Memory B cell (primary cell): ENCODE data around the gene PCK2.

Experiments used
- ATAC-seq: fragments of 150-1000 bp; cut with Tn5 transposase; 2 replicates; pipeline ENCODE4 v1.10.0; 2021; ENCODE audit warnings: low read depth, mild to moderate bottlenecking, moderate library complexity
- DNase-seq, 2 donors: peaks; one replicate each; pipeline ENCODE4 v3.0.0; 2022; ENCODE audit warnings: low spot score in 2 of 2
- H3K27ac Mint-ChIP-seq: one replicate; pipeline ENCODE4 v1.8.0; 2022; ENCODE audit warnings: mild to moderate bottlenecking, moderate library complexity, mixed read lengths
- H3K27me3 Mint-ChIP-seq: one replicate; pipeline ENCODE4 v1.8.0; 2022; ENCODE audit warnings: mixed read lengths
- H3K36me3 Mint-ChIP-seq: one replicate; pipeline ENCODE4 v1.8.0; 2022; ENCODE audit warnings: mild to moderate bottlenecking, mixed read lengths
- H3K4me1 Mint-ChIP-seq: one replicate; pipeline ENCODE4 v1.8.0; 2022; ENCODE audit warnings: mixed read lengths
- H3K4me3 Mint-ChIP-seq: one replicate; pipeline ENCODE4 v1.8.0; 2022; ENCODE audit warnings: mild to moderate bottlenecking, moderate library complexity, mixed read lengths
- H3K9me3 Mint-ChIP-seq: one replicate; pipeline ENCODE4 v1.8.0; 2022; ENCODE audit warnings: mixed read lengths

Gene PCK2

GRCh38 chr14:24145690-24146452 lies 51.8 kb downstream of the PCK2 start:
- ATAC-seq = no peak
- peaks cover 51% of the 10 kb centered on the region for H3K4me1 Mint-ChIP-seq
- no peak for DNase-seq
- no peaks in the 10 kb centered on the region for H3K27me3 Mint-ChIP-seq
- peak overlapping the region; percentile 99 for H3K4me3 Mint-ChIP-seq
- H3K27ac Mint-ChIP-seq = peak overlapping the region; percentile 89
- H3K36me3 Mint-ChIP-seq = peaks cover 19% of the 10 kb centered on the region
- no peaks in the 10 kb centered on the region for H3K9me3 Mint-ChIP-seq

GRCh38 chr14:24146453-24146977 lies 52.4 kb downstream of the PCK2 start, which contains the start of gene PSME2:
PSME2 (minus strand) TSS chr14:24146610; CDS start chr14:24146581, 29 bp downstream.
- Mint-ChIP-seq H3K36me3 (peaks cover 22% of the 10 kb centered on the region), H3K27ac (peak within 1 kb of the TSS; percentile 89), H3K4me3 (peak within 1 kb of the TSS; percentile 99), H3K27me3 (no peaks in the 10 kb centered on the region), H3K9me3 (no peaks in the 10 kb centered on the region), H3K4me1 (peaks cover 51% of the 10 kb centered on the region)
- peak in 1 of 2 donors; percentile 83 for DNase-seq
- ATAC-seq = peak; percentile 59

GRCh38 chr14:24146978-24147760 lies 53.1 kb downstream of the PCK2 start, which contains the start of gene RNF31:
RNF31 (plus strand) TSS chr14:24147498; CDS start chr14:24147699, 201 bp downstream.
- ATAC-seq (peak; percentile 83), DNase-seq (peak; percentile 90 to 95)
- Mint-ChIP-seq H3K36me3 (peaks cover 25% of the 10 kb centered on the region), H3K27ac (peak within 1 kb of the TSS; percentile 89), H3K4me3 (peak within 1 kb of the TSS; percentile 99), H3K4me1 (peaks cover 47% of the 10 kb centered on the region), H3K27me3 (no peaks in the 10 kb centered on the region), H3K9me3 (no peaks in the 10 kb centered on the region)

- Mint-ChIP-seq H3K27ac (peak overlapping the region; percentile 89), H3K27me3 (no peaks in the 10 kb centered on the region), H3K36me3 (peaks cover 22% of the 10 kb centered on the region), H3K4me1 (peaks cover 43% of the 10 kb centered on the region), H3K9me3 (no peaks in the 10 kb centered on the region), H3K4me3 (peak overlapping the region; percentile 99)
- no peak for ATAC-seq
- DNase-seq = no peak
Observed at GRCh38 chr14:24147761-24148428, 53.8 kb downstream of the PCK2 start.

GRCh38 chr14:24149302-24149969 lies 55.3 kb downstream of the PCK2 start:
- Mint-ChIP-seq H3K9me3 (no peaks in the 10 kb centered on the region), H3K36me3 (peaks cover 14% of the 10 kb centered on the region), H3K27ac (no peak overlapping the region), H3K27me3 (no peaks in the 10 kb centered on the region), H3K4me1 (peaks cover 37% of the 10 kb centered on the region), H3K4me3 (peak overlapping the region; percentile 14)
- DNase-seq (no peak), ATAC-seq (no peak)

- Mint-ChIP-seq H3K36me3 (peaks cover 13% of the 10 kb centered on the region), H3K27me3 (no peaks in the 10 kb centered on the region), H3K27ac (no peak overlapping the region), H3K4me3 (no peak overlapping the region), H3K9me3 (no peaks in the 10 kb centered on the region), H3K4me1 (peaks cover 35% of the 10 kb centered on the region)
- no peak for DNase-seq
- ATAC-seq = no peak
Observed at GRCh38 chr14:24150061-24150460, 56.0 kb downstream of the PCK2 start.

GRCh38 chr14:24150567-24150966 lies 56.5 kb downstream of the PCK2 start:
- Mint-ChIP-seq H3K36me3 (peaks cover 12% of the 10 kb centered on the region), H3K9me3 (no peaks in the 10 kb centered on the region), H3K27ac (no peak overlapping the region), H3K27me3 (no peaks in the 10 kb centered on the region), H3K4me1 (peaks cover 30% of the 10 kb centered on the region), H3K4me3 (no peak overlapping the region)
- ATAC-seq (no peak), DNase-seq (no peak)

- no peak for ATAC-seq
- Mint-ChIP-seq H3K4me3 (no peak overlapping the region), H3K27me3 (no peaks in the 10 kb centered on the region), H3K27ac (no peak overlapping the region), H3K4me1 (peaks cover 25% of the 10 kb centered on the region), H3K9me3 (no peaks in the 10 kb centered on the region), H3K36me3 (peaks cover 16% of the 10 kb centered on the region)
- DNase-seq = no peak
Observed at GRCh38 chr14:24150993-24151392, 56.9 kb downstream of the PCK2 start.

- no peaks in the 10 kb centered on the region for H3K27me3 Mint-ChIP-seq
- DNase-seq (no peak), ATAC-seq (no peak)
- no peak overlapping the region for H3K27ac Mint-ChIP-seq
- peaks cover 22% of the 10 kb centered on the region for H3K4me1 Mint-ChIP-seq
- H3K36me3 Mint-ChIP-seq = peaks cover 17% of the 10 kb centered on the region
- no peak overlapping the region for H3K4me3 Mint-ChIP-seq
- H3K9me3 Mint-ChIP-seq = no peaks in the 10 kb centered on the region
Observed at GRCh38 chr14:24151404-24152080, 57.4 kb downstream of the PCK2 start.
